Measurements from ENCODE around the gene CTBP2. TPM values are rescaled to one million over a fixed set of nuclear protein-coding genes. Genes with fewer than 3 reads are reported as not detected.
A peak's percentile ranks its signal among the peaks of the same experiment; 100 is the strongest.
"Not testable (repeated sequence)": the region's sequence is repeated elsewhere in the genome, so short reads cannot be mapped to it uniquely, and the experiment has no call there.

CTBP2 gene
- total RNA-seq, 2 experiments from 2014 or later, result 0.25 TPM; not detected in 1

DNA sequence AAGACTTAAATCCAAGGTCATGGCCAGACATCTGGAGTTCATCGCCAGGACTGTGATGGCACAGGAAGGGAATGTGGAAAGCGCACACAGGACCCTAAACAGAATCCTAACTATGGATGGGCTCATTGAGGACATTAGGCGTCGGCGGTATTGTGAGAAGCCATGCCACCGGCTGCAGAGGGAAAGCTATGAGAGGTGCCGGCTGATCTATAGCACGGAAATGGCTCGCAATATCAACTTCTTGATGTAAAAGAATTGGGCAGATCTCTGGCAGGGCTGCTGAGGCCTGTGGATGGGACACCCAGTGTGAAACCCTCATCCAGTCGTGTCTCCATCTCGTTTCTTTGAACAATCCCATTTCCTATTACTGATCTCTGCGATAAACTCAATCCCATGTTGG, 6.3 kb upstream of the CTBP2 start:
- H3K4me3 Mint-ChIP-seq, result no peak overlapping the region
- H3K9me3 Mint-ChIP-seq, result no peaks in the 10 kb centered on the region
- H3K4me1 Mint-ChIP-seq, result no peaks in the 10 kb centered on the region
- no peaks in the 10 kb centered on the region for H3K36me3 Mint-ChIP-seq
- peaks cover 40% of the 10 kb centered on the region for H3K27me3 Mint-ChIP-seq
- no peak overlapping the region for H3K27ac Mint-ChIP-seq
- DNase-seq, result no peak

DNA sequence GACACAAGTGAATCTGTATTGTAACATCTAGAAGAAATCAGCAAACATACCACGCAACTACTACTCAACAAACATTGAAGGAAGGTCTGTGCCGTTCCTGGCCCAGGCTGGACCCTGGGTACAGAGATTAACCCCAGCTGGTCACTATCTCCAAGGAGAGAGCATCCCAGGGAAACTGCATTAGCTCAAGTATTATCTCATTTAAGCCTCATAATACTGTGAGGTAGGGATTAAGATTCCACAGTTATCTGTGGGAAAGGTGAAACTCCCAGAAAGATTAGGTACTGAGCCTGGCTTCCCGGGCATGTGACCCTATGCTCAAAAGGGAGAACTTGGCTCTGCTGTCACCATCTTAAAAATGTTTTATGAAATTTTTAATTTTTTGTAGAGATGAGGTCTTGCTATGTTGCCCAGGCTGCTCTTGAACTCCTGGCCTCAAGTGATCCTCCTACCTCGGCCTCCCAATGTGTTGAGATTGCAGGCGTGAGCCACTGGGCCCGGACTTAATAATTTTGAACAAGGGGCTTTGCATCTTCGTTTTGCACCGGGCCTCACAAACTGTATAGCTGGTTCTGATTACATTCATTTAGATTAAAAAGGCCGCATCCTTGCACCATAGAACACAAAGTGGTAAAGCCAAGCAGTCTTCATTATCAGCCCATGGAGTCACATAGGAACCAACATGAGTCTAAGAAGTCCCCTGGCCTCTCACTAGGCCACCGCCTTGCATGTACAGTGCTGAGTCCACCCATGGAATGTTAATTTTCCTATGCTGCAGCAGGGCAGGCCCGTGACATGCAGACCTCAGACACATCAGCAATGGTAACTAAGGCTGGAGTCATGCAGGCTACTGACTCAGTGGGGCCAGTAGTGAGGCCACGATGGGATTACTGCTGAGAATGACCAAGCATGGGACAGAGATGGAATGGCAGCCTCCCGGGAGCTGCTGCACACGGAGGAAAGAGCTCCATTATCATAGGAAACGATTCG, 5.5 kb upstream of the CTBP2 start:
- no peaks in the 10 kb centered on the region for H3K4me1 Mint-ChIP-seq
- DNase-seq, result no peak
- no peak overlapping the region for H3K4me3 Mint-ChIP-seq
- H3K27me3 Mint-ChIP-seq, result peaks cover 45% of the 10 kb centered on the region
- H3K9me3 Mint-ChIP-seq, result no peaks in the 10 kb centered on the region
- H3K36me3 Mint-ChIP-seq, result no peaks in the 10 kb centered on the region
- no peak overlapping the region for H3K27ac Mint-ChIP-seq

DNA sequence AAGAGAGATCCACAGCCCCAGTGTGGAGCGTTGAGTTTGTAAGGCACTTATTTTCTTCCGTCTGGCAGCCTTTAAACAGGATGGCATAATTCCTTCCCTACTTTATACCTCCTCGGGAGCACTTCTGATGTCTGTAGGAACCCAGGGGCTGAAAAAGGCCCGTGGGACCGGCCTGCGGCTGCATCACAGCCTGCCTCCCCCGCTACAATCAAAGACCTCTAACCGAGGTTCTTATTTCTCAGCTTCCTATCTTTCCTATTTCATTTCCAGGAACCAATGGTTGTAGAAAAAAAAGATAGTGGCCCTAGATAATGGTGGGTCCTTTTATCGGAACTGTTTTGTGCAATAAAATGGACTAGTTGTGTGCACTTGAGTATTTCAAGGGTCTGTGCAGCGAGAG, 4.1 kb upstream of the CTBP2 start:
- H3K27me3 Mint-ChIP-seq, result peaks cover 49% of the 10 kb centered on the region
- H3K27ac Mint-ChIP-seq, result no peak overlapping the region
- no peak for DNase-seq
- H3K9me3 Mint-ChIP-seq, result no peaks in the 10 kb centered on the region
- H3K4me3 Mint-ChIP-seq, result no peak overlapping the region
- H3K36me3 Mint-ChIP-seq, result no peaks in the 10 kb centered on the region
- H3K4me1 Mint-ChIP-seq, result no peaks in the 10 kb centered on the region

DNA sequence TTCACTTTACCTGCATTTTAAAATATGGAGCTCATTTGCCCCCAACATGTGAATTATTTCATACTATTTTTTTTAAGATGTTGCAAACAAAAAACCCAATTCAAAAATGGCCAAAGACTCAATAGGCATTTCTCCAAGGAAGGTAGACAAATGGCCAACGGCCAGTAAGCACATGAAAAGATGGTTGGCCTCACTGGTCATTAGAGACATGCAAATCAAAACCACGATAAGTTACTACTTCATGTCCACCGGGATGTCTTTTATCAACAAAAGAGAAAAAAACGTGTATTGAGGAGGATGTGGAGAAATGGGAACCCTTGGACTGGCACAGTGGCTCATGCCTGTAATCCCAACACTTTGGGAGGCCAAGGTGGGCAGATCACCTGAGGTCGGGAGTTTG, 3.4 kb upstream of the CTBP2 start:
- H3K4me3 Mint-ChIP-seq, result no peak overlapping the region
- DNase-seq, result no peak
- H3K36me3 Mint-ChIP-seq, result no peaks in the 10 kb centered on the region
- peaks cover 46% of the 10 kb centered on the region for H3K27me3 Mint-ChIP-seq
- no peaks in the 10 kb centered on the region for H3K9me3 Mint-ChIP-seq
- no peaks in the 10 kb centered on the region for H3K4me1 Mint-ChIP-seq
- H3K27ac Mint-ChIP-seq, result no peak overlapping the region

DNA sequence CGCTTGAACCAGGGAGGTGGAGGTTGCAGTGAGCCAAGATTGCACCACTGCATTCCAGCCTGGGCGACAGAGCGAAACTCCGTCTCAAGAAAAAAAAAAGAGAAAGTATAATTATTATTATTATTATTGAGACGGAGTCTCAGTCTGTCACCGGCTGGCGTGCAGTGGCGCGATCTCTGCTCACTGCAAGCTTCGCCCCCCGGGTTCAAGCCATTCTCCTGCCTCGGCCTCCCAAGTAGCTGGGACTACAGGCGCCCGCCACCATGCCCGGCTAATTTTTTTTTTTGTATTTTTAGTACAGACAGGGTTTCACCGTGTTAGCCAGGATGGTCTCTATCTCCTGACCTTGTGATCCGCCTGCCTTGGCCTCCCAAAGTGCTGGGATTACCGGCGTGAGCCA, 2.9 kb upstream of the CTBP2 start:
- DNase-seq, H3K36me3 Mint-ChIP-seq, H3K4me3 Mint-ChIP-seq, H3K4me1 Mint-ChIP-seq, H3K9me3 Mint-ChIP-seq, H3K27ac Mint-ChIP-seq: not testable (repeated sequence)
- H3K27me3 Mint-ChIP-seq, result peaks cover 50% of the 10 kb centered on the region

DNA sequence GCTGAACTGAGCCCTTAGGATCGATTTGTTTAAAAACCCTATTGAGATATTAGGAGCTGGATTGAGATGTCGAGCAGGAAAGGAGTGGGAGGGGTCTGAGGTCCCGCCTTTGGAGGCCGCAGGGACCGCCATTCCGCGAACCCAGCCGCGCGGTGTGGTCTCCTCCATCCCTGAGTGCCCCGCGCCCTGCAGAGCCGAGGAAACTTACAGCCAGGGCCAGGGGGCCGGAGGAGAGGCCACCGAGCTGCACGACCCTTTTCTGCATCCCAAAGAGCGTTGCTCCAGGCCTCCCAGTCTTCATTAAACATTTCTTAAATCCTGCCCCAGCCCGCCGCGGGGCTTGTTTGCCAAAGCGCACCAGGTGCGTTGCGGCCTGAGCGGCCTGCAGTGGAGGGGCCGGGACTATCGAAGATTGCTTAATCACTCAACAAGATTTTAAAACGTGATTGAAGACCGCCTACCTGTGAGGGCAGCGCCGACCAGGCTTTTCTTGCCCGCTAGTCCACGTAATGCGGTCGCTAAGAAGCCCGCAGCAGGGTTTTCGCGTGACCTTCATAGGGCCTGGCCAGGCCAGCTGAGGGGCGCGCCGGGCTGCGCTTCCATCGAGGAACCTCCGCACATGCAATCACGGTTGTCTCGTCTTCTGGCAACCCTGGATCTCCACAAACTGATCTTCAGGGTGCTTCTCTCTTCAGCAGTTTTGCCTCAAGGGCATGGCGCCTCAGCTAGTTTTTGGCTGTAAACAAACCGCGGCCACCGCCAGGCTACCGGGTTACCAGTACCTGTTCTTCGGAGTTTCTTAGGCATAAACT, 2.0 kb upstream of the CTBP2 start:
- Mint-ChIP-seq H3K4me3 (no peak overlapping the region), H3K9me3 (no peaks in the 10 kb centered on the region), H3K27me3 (peaks cover 59% of the 10 kb centered on the region), H3K27ac (no peak overlapping the region), H3K36me3 (no peaks in the 10 kb centered on the region), H3K4me1 (no peaks in the 10 kb centered on the region)
- no peak for DNase-seq

DNA sequence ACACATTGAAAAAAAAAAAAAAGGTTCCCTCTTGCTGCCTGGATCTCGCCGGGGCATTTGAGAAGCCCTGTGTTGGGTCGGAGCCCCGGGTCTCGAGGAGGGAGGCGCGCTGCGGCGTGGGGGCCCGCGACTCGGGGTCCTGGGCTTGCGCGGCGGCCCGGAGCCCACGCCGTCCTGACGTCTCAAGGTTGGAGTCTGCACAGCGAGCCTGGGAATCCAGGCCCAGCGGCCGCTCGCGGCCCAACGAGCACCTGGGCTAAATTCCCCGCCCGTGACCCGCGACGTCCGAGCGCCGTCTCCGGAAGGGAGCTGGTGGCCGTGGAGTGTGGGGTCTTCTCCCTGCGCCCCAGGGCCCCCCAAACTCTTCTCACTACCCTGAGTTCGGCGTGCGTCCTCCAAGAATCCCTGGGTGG, 1.4 kb upstream of the CTBP2 start:
- H3K9me3 Mint-ChIP-seq, result no peaks in the 10 kb centered on the region
- no peaks in the 10 kb centered on the region for H3K36me3 Mint-ChIP-seq
- H3K27ac Mint-ChIP-seq, result no peak overlapping the region
- H3K4me3 Mint-ChIP-seq, result peak overlapping the region; percentile 51
- no peak for DNase-seq
- peaks cover 61% of the 10 kb centered on the region for H3K27me3 Mint-ChIP-seq
- H3K4me1 Mint-ChIP-seq, result no peaks in the 10 kb centered on the region

DNA sequence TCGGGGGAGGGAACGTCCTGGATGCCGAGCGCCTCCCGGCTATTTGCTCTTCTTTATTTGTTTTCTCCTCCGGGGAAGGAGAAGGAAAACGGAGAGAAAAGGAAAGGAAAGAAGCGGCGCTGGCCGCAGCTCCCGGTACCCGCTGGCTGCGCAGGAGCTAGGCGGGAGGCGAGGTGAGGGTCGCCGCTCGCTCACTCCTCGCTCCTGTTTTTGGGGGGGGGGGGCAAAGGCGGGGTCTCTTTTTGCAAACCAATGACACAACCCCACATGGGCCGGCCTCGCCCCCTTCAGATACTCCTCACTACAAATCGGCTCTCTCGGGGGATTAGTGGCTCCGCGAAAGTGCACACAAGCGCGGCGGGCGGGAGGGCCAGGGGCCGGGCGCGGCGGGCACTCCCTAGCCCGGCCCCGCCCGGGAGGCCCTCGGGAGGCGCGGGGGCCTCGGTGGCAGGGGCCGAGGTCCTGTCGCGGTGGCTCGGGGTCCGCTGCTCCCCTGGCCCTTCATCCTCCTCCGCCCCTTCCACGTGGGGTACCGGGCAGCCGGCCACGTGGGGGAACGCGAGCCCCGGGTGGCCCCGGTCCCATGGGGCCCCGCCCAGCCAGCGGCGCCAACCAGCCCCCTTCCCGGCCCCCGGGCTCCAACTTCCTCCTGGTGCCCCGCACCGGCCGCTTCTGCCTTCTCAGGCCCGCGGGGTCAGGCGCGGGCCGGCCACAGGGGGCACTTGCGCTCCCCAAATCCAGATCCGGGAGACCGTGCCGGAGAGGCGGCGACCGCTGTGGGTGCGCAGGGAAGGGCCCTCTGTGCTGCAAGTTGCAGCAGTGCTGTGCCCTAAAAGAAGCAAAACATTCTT, 718 bp upstream of the CTBP2 start:
- Mint-ChIP-seq H3K4me1 (no peaks in the 10 kb centered on the region), H3K27ac (no peak overlapping the region), H3K9me3 (no peaks in the 10 kb centered on the region), H3K4me3 (peak overlapping the region; percentile 53), H3K27me3 (peaks cover 62% of the 10 kb centered on the region), H3K36me3 (no peaks in the 10 kb centered on the region)
- no peak for DNase-seq

DNA sequence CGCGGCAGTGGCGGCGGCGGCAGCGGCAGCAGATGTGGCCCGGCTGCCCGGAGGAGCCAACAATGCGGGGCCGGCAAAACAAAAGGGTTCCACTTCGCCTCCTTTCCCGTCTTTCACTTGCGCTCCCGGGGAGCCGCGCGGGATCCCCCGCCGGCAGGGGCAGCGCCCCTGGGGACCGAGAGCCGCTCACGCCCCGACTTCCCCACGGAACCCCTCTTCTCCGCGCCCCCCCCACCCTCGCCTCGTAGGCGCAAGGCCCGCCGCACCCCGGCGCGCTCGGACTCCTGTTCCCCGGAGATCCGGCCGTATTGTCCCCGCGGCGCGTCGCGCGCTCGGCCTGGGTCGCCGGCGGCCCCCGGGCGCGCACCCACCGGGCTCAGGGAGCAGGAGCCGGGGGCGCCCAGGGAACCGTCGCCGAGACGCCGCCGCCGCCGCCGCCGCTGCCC, 854 bp downstream of the CTBP2 start:
- no peaks in the 10 kb centered on the region for H3K36me3 Mint-ChIP-seq
- no peak overlapping the region for H3K4me3 Mint-ChIP-seq
- no peak for DNase-seq
- H3K27ac Mint-ChIP-seq, result no peak overlapping the region
- no peaks in the 10 kb centered on the region for H3K4me1 Mint-ChIP-seq
- peaks cover 67% of the 10 kb centered on the region for H3K27me3 Mint-ChIP-seq
- H3K9me3 Mint-ChIP-seq, result no peaks in the 10 kb centered on the region

DNA sequence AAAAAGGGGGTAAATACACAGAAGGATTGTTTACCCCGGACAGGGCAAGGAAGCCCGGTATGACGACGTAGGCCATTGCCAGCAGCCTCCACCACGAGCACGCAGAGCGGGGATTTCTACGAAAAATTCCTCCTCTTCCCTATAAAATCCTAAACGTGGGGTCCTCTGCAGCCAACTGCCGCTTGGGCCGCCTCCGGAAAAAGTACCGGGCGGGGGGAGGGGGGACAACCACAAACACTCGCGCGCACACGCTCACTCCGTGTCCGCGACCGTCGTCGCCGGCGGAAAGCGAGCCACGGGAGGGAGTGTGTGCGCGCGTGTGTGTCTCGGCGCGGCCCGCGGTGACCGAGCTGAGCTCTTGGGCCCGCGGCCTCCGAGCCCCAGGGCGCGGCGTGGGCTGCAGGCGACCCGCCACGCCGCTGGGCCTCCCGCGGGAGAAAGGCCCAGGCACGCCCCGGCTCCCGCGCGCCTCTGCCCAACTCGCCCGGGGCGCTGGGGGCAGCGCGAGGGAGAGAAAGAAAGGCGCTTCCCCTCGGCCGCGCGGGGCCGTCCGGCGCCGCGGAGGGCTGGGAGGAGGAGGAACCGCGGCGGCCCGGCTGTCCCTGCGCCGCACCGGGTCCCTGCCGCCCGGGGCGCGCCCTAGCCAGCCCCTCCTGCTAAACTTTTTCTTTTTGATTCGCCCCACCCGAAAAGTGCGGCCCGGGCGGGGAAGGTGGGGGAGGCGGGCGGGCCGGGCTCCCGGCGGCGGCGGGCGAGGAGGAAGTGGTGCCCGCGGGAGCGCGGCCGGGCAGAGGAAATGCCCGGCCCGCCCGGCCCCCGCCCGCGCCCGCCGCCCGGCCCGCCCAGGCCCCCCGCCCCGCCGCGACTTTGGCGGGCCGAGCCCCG, 1.5 kb downstream of the CTBP2 start:
- no peaks in the 10 kb centered on the region for H3K4me1 Mint-ChIP-seq
- H3K36me3 Mint-ChIP-seq, result no peaks in the 10 kb centered on the region
- no peak overlapping the region for H3K27ac Mint-ChIP-seq
- peak overlapping the region; percentile 61 for H3K4me3 Mint-ChIP-seq
- no peak for DNase-seq
- no peaks in the 10 kb centered on the region for H3K9me3 Mint-ChIP-seq
- H3K27me3 Mint-ChIP-seq, result peaks cover 71% of the 10 kb centered on the region

DNA sequence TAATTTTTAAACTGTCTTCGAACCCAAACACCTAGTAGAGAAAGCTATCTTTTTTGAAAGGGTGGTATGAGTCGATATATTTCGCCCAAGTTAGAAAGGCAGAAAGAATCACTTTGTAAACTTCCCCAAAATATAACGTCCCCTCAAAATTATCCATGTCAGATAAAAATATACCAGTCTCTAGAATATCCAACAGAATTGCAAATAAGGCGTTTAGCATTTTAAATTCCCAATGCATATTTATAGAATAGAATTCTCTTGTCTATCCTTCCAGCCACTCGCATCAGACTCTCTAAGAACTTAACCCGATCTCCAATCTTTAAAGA, 2.1 kb downstream of the CTBP2 start:
- no peak for DNase-seq
- Mint-ChIP-seq H3K27ac (no peak overlapping the region), H3K4me3 (peak overlapping the region; percentile 61), H3K27me3 (peaks cover 77% of the 10 kb centered on the region), H3K9me3 (no peaks in the 10 kb centered on the region), H3K36me3 (no peaks in the 10 kb centered on the region), H3K4me1 (no peaks in the 10 kb centered on the region)

DNA sequence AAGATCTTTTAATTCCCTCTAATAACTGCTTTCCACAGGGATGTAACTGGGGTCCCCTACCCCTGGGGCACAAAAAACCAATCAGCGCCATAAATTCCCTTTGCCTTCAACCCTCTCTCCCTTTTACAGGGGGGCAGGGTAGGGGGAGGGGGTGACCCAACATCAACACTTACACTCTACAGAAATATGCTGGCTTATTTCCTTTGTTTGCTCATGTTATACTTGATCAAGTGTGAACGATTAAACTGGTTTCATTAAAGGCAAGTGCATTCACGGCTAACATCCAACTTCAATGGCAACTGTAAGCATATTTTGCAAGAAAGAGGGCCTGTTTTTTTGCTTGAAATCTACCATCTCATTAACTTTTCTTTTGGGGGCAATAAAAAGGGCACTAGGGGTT, 2.9 kb downstream of the CTBP2 start:
- DNase-seq, result no peak
- H3K36me3 Mint-ChIP-seq, result no peaks in the 10 kb centered on the region
- peaks cover 76% of the 10 kb centered on the region for H3K27me3 Mint-ChIP-seq
- no peaks in the 10 kb centered on the region for H3K4me1 Mint-ChIP-seq
- no peak overlapping the region for H3K4me3 Mint-ChIP-seq
- no peak overlapping the region for H3K27ac Mint-ChIP-seq
- H3K9me3 Mint-ChIP-seq, result no peaks in the 10 kb centered on the region

DNA sequence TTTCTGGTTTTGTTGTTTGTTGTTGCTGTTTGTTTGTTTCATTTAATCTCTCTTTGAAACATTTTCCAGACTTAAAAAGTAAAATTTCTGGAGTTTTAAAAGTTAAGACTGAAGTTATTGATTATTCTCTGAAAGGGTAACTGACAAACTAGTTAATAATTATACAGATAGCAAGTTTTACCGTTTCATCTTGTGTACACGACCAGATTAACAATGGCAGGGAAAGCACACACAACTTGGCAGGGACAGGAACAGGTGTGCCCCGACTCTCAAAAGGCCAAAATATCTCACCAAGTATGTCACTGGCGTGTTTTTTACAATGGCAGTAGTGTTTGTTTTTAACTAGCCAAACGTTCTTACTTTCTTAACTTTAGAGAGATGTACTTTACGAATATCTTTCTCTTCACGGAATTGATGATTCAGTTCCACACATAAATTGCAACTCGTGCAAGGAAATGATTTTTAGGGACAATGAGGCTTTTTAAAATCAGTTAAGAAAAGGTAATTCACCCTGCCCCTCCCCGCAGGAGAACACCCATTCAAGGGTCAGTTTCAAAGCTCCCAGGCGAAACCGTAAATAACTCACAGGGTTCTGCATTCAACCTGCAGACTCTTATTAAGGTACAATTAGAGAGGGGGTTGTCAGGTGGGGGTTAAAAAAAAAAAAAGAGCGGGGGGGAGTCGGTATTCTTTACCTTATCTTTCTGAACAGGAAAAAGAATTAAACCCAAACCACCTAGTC, 3.5 kb downstream of the CTBP2 start:
- no peaks in the 10 kb centered on the region for H3K36me3 Mint-ChIP-seq
- no peaks in the 10 kb centered on the region for H3K9me3 Mint-ChIP-seq
- H3K27ac Mint-ChIP-seq, result no peak overlapping the region
- no peak for DNase-seq
- no peak overlapping the region for H3K4me3 Mint-ChIP-seq
- H3K4me1 Mint-ChIP-seq, result no peaks in the 10 kb centered on the region
- H3K27me3 Mint-ChIP-seq, result peaks cover 74% of the 10 kb centered on the region
